NT2/D1 (cell line): Measurements from ENCODE around the gene JAKMIP2.

Experiments used
- DNase-seq: peaks from one replicate; pipeline ENCODE4 v3.0.0-alpha.2; 2011; ENCODE audit warnings: low read depth, low spot score
- H3K27me3 ChIP-seq: 2 replicates; pipeline ENCODE4 v1.6.0; 2011; ENCODE audit warnings: mild to moderate bottlenecking; ENCODE audit not compliant: insufficient read length, insufficient read depth
- H3K36me3 ChIP-seq: 2 replicates; pipeline ENCODE4 v1.6.1; 2011; ENCODE audit warnings: mild to moderate bottlenecking, low read length, mixed read lengths; ENCODE audit not compliant: insufficient read depth, insufficient read length
- H3K4me1 ChIP-seq: 2 replicates; pipeline ENCODE4 v1.5.1; 2011; ENCODE audit not compliant: insufficient read depth, insufficient read length
- H3K4me3 ChIP-seq: 2 replicates; pipeline ENCODE4 v1.5.1; 2011; ENCODE audit warnings: low read depth; ENCODE audit not compliant: insufficient read length
- H3K9ac ChIP-seq: 2 replicates; pipeline ENCODE4 v1.6.0; 2011; ENCODE audit warnings: low read depth; ENCODE audit not compliant: insufficient read length
- H3K9me3 ChIP-seq: 2 replicates; pipeline ENCODE4 v1.5.1; 2011; ENCODE audit warnings: mild to moderate bottlenecking, low read length; ENCODE audit not compliant: insufficient read depth
- SUZ12 ChIP-seq: IDR thresholded peaks from 2 replicates; pipeline ENCODE4 v1.6.1; 2011; ENCODE audit not compliant: insufficient read length, insufficient read depth; ENCODE audit errors: extremely low read depth
- YY1 ChIP-seq: IDR thresholded peaks from 2 replicates; pipeline ENCODE4 v1.6.1; 2011; ENCODE audit not compliant: insufficient read length, insufficient read depth
- ZNF274 ChIP-seq: IDR thresholded peaks from 2 replicates; pipeline ENCODE4 v1.6.1; 2011; ENCODE audit warnings: mild to moderate bottlenecking, low read depth, low read length

JAKMIP2 gene

DNA sequence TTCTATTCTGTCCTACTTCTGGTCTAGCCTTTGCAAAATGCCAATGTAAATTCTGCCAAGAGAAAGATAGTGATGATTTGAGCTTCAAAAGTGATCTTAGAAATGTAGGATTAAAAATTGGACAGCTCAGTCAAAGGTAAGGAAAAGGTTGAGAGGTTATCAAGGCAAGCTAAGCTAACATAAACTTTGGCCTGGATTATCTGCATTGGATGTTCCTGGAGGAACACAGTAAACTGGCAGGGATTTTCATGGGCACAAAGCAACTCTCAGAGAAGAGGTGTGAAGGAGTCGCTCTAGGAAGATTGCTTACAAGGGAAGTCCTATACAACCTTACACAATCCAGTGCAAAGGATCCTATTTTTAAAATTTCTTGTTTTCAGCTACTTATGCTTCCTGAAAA lies 115.2 kb downstream of the JAKMIP2 start:
- Histone ChIP-seq H3K27me3 (no peaks in the 10 kb centered on the region), H3K9me3 (peaks cover 3% of the 10 kb centered on the region; the same call in 1 of the 2 replicates), H3K4me3 (no peak overlapping the region), H3K4me1 (no peaks in the 10 kb centered on the region), H3K9ac (no peak overlapping the region), H3K36me3 (peaks cover 2% of the 10 kb centered on the region)
- DNase-seq = no peak
- TF ChIP-seq SUZ12 (no peak), ZNF274 (no peak), YY1 (no peak)

DNA sequence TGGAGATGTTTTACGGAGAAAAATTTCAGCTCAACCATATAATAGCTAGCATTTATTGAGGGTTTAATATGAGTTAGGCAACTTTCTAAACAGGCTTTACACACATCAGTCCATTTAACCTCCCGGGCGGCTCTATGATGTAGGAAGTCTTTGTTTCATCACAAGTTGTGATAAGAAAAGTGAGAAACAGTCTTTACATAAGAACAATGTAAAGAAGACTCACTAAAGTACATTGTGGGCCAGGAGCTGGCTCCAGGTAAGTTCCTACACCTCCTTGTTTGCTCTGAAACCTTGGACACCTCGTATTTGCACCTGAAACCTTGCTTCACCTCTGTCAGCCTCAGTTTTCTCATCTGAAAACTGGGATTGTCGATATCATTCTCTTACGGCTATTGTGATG lies 116.1 kb downstream of the JAKMIP2 start:
- no peak overlapping the region for H3K4me3 ChIP-seq
- DNase-seq = no peak
- TF ChIP-seq YY1 (no peak), ZNF274 (no peak), SUZ12 (no peak)
- H3K9me3 ChIP-seq = peaks cover 3% of the 10 kb centered on the region; the same call in 1 of the 2 replicates
- H3K9ac ChIP-seq = no peak overlapping the region
- H3K27me3 ChIP-seq = no peaks in the 10 kb centered on the region
- H3K4me1 ChIP-seq = no peaks in the 10 kb centered on the region
- peaks cover 2% of the 10 kb centered on the region for H3K36me3 ChIP-seq

DNA sequence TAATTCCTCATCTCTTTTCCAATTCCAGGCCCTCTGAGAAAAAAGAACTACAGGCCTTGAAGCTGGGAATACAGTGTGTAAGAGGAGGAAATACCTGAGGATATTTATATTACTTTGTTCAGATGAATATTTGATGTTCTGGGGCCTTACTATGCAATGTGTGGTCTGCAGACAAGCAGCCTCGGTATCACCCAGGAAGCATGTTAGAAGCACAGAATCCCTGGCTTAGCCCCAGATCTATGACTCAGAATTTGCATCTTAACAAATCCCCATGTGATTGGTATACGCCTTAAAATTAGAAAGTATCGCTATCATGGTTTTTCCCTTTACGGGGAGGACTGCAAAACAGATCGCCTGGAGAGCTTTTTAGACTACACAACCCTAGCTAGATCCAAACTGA lies 121.0 kb downstream of the JAKMIP2 start:
- H3K4me3 ChIP-seq = no peak overlapping the region
- DNase-seq = no peak
- no peaks in the 10 kb centered on the region for H3K4me1 ChIP-seq
- H3K9ac ChIP-seq = no peak overlapping the region
- TF ChIP-seq SUZ12 (no peak), ZNF274 (no peak), YY1 (no peak)
- H3K27me3 ChIP-seq = no peaks in the 10 kb centered on the region
- peaks cover 3% of the 10 kb centered on the region; the same call in 1 of the 2 replicates for H3K9me3 ChIP-seq
- no peaks in the 10 kb centered on the region for H3K36me3 ChIP-seq

DNA sequence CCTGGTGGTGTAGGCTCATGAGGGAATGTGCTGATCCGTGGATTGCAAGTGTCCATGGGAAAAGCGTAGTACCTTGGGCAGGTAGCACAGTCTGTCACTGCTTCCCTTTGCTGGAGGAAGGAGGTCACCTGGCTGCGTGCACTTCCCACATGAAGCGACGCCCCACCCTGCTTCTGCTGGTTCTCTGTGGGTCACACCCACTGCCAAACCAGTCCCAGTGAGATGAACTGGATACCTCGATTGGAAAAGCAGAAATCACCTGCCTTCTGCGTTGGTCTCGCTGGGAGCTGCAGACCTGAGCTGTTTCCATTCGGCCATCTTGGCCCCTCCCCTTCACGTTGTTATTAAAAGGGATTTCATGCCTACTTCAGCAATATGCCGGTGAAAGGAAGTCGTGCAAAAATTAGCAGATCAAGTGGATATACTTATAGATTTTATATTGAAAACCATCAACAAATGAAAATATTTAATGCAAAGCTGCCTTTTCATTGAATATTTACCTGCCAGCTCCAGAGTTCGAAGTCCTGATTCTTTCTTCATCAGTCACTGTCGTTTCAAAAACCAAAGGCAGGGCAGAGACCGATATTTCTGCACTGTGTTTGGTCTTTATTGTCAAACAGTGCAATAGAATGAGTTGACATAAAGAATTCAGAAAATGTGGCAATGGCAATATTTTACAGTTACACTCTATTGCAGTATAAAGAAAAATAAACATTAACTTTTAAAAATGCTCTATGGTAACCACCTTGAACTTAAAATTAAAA lies 123.2 kb downstream of the JAKMIP2 start:
- Histone ChIP-seq H3K27me3 (no peaks in the 10 kb centered on the region), H3K9me3 (peaks cover 3% of the 10 kb centered on the region; the same call in 1 of the 2 replicates), H3K4me1 (no peaks in the 10 kb centered on the region), H3K36me3 (no peaks in the 10 kb centered on the region), H3K4me3 (no peak overlapping the region), H3K9ac (no peak overlapping the region)
- TF ChIP-seq ZNF274 = no peak
- no peak for TF ChIP-seq SUZ12
- no peak for TF ChIP-seq YY1
- no peak for DNase-seq

DNA sequence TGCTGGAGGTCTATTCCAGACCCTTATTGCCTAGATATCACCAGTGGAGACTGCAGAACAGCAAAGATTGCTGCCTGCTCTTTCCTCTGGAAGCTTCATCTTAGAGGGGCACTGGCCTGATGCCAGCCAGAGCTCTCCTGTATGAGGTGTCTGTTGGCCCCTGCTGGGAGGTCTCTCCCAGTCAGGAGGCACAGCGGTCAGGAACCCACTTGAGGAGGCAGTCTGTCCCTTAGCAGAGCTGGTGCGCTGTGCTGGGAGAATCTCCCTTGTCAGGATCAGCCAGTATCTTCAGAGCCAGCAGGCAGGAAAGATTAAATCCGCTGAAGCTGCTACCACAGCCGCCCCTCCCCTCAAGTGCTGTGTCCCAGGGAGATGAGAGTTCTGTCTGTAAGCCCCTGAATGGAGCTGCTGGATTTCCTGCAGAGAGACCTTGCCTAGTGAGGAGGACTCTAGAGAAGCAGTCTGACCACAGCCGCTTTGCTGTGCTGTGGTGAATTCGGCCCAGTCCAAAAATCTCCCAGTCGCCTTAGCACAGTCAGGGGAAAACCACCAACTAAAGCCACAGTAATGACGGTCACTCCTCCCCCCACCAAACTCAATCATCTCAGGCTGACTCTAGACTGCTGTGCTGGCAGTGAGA lies 124.1 kb downstream of the JAKMIP2 start:
- no peaks in the 10 kb centered on the region for H3K36me3 ChIP-seq
- no peak overlapping the region for H3K9ac ChIP-seq
- DNase-seq = no peak
- no peaks in the 10 kb centered on the region for H3K9me3 ChIP-seq
- no peak overlapping the region for H3K4me3 ChIP-seq
- TF ChIP-seq ZNF274 (no peak), YY1 (no peak), SUZ12 (no peak)
- H3K27me3 ChIP-seq = no peaks in the 10 kb centered on the region
- no peaks in the 10 kb centered on the region for H3K4me1 ChIP-seq

DNA sequence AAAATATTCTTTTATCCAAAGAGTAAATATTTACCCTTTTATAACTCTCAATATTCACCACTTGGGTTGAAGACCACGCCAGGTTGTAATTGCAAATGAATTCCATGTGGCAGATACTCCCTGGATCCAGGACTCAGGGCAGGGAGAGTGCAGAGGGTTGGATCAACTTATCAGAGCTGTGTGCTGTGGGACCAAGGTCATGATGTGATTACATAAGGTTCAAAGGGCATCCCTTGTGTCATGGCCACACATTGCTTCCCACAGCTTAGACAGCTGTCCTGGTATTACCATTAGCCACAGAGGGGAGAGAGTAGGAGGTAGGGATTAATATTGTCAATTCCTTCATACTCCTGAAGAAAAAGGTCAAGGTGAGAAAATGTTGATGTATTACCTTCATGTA lies 133.9 kb downstream of the JAKMIP2 start:
- no peaks in the 10 kb centered on the region for H3K27me3 ChIP-seq
- H3K9me3 ChIP-seq = no peaks in the 10 kb centered on the region
- no peak overlapping the region for H3K4me3 ChIP-seq
- no peak for DNase-seq
- H3K4me1 ChIP-seq = no peaks in the 10 kb centered on the region
- H3K36me3 ChIP-seq = no peaks in the 10 kb centered on the region
- no peak overlapping the region for H3K9ac ChIP-seq
- TF ChIP-seq ZNF274 (no peak), YY1 (no peak), SUZ12 (no peak)

DNA sequence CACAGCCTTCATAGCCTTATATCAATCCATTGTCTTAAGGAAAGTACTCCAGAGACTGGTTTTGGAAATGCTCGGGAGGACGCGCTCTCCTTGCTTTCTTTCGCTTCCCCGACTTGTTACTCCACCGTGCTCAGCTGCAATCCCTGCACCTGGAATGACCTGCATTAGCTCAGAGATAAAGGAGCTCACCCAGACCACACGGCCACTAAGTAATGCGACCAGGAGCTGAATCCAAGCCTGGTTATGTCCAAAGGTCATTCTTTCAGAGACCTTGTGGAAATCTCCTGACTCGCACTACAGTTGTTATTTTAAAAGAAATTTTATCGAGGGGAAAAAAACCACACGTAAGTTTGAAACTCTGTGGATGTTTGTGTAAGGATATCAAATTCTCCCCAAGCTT lies 137.3 kb downstream of the JAKMIP2 start:
- H3K4me1 ChIP-seq = no peaks in the 10 kb centered on the region
- H3K4me3 ChIP-seq = no peak overlapping the region
- H3K27me3 ChIP-seq = no peaks in the 10 kb centered on the region
- no peaks in the 10 kb centered on the region for H3K9me3 ChIP-seq
- no peak overlapping the region for H3K9ac ChIP-seq
- H3K36me3 ChIP-seq = peaks cover 3% of the 10 kb centered on the region
- DNase-seq = no peak
- TF ChIP-seq YY1 (no peak), SUZ12 (no peak), ZNF274 (no peak)

DNA sequence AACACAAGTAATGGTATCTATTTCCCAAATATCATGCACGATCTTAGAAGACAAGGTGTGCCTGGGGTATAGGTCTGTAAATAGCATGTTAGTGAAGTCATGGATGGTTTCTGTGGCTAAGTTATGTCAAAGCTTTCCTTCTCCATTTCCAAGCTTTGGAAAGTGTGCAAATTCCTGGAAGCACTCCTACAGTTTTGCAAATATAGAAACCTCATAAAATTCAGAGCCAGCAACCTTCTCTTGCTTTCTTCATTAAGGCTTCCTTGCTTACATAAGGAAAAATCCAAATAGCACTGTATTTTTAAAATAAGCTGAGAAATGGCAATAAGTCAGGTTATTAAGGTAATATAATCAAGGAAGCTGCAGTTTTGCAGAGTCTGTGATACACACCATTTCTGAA lies 138.1 kb downstream of the JAKMIP2 start:
- H3K36me3 ChIP-seq = peaks cover 3% of the 10 kb centered on the region
- no peak overlapping the region for H3K9ac ChIP-seq
- TF ChIP-seq SUZ12 = no peak
- no peak for TF ChIP-seq ZNF274
- TF ChIP-seq YY1 = no peak
- no peaks in the 10 kb centered on the region for H3K4me1 ChIP-seq
- H3K9me3 ChIP-seq = no peaks in the 10 kb centered on the region
- no peaks in the 10 kb centered on the region for H3K27me3 ChIP-seq
- H3K4me3 ChIP-seq = no peak overlapping the region
- no peak for DNase-seq
